Dedifferentiated amniotic fluid mesenchymal stem cell (primary cell): ENCODE results near the gene PRKACB.

Experiments
- DNase-seq: peaks from one replicate; pipeline ENCODE4 v3.0.0-alpha.2; 2016; ENCODE audit errors: extremely low spot score

The PRKACB gene

GRCh38 chr1:84156210-84156621, 12.1 kb downstream of the PRKACB start:
- peak; percentile 58 for DNase-seq

- no peak for DNase-seq
These were observed 15.6 kb downstream of the PRKACB start for GRCh38 chr1:84159533-84160240.

DNA sequence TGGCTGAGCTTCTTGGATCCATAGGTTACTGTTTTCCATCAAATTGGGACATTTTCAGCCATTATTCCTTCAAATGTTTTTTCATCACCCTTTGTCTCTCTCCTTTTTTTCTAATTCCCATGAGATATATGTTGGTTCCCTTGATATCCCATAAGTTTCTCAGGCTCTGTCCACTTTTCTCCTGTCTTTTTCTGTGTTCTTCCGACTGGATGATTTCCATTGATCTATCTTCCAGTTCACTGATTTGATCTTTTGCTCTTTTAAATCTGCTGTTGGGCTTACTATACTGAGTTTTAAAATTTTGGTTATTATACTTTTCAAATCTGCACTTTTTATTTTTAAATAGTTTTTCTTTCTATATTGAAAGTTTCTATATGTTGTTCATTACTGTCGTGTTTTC, 18.2 kb downstream of the PRKACB start:
- no peak for DNase-seq

DNA sequence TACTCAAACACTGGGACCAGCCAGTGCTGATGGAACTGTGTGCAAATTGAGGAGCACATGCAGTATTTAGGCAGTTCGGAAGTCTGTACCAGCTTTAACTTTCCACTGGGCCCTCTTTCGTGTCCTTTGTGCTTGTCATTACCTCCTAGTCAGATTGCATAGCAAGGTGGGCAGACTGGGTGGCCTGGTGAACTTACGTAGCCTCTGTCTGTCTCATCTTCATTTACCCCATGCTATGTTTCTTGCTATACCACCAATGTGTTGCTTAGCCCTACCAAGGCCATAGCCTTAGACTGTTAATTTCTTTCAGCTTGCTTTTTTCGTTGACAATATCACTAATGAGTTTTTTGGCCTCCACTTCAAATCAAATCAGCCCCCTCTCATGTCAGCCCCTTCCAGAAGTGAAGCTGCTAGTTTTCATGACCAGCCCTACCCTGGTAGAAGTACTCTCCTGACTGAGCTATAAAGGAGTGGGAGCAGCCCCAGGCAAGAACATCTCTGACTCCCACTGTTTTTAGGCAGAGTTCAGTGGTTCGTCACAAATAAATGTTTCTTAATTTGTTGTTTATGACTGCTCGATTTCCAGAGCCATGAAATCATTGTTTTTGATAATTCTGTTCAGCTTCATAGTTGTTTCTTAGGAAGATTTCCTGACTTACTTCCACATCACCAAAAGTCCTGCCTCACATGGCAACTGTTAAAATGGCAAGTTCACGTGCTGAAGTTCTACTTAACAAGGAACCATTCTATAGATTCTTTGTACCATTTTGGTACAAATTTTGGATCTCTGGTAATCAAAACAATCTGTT, 19.3 kb downstream of the PRKACB start:
- no peak for DNase-seq

- peak; percentile 38 for DNase-seq
These were observed 20.1 kb downstream of the PRKACB start for GRCh38 chr1:84164161-84164560.

DNA sequence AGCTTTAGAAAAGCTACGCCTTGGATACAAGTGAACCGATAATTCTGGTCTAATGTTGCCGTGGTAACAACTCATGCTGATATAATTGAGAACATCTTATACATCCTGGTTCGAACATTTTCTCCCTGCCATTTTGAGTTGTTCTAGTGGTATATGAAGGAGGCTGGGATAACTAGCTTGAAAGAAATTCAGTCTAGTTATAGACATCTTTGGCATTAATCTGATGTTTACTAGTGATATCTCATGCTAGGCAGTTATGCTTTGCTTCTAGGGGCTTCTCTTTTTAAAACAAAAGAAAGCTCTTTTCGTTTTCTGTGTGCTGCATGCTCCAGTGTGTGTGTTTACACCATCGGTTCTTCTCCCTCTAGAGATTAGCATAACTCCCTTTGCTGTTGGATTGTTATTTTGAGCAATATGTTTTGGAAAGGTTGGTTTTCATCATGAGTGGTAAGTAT, 20.5 kb downstream of the PRKACB start:
- peak; percentile 19 for DNase-seq

- no peak for DNase-seq
These were observed 21.5 kb downstream of the PRKACB start for GRCh38 chr1:84165601-84166000.

GRCh38 chr1:84166797-84167196, 22.7 kb downstream of the PRKACB start:
- DNase-seq: no peak

DNA sequence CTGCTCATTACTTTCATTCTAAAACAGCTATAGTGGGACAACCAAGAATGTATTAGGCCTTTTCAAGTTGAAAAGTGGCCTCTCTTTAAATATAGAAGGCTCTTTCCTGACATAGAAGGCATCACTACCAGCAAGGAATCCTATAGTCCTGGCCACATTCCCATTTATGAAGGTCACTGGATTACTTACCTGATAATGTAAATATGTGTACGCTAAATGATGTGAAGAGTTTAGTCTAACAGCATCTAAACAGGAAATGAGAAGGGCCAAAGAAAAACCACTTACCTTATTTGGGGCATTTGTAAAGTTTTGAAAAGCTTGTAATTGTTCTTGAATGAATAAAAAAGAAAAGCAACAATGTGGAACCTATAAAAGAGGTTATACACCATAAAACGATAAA, 24.7 kb downstream of the PRKACB start:
- no peak for DNase-seq

- no peak for DNase-seq
These were observed 26.1 kb downstream of the PRKACB start for GRCh38 chr1:84170171-84170570.

- no peak for DNase-seq
These were observed 27.4 kb downstream of the PRKACB start for GRCh38 chr1:84171481-84171880.

DNA sequence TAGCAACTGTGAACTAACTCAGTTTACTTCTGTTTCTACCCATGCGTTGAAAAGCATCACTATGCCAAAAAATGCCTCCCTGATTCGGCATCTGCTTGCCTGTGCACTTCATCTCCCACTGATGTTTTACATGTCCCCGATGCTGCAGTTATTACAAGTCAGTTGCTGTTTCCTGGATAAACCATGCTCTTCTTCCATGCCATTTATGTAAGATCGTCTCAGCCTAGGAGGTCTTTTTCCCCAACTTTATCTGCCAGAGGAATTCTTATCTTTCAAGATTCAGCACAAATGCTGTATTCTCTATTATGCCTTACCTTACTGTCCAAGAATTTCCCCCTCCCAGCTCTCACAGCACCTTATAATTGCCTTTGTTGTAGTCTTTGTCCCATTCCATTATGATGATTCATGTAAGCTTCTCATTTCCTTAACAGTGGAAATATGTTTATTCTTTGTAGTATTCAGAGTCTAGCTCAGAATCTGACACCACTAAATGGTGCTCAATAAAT, 30.0 kb downstream of the PRKACB start:
- DNase-seq: no peak

DNA sequence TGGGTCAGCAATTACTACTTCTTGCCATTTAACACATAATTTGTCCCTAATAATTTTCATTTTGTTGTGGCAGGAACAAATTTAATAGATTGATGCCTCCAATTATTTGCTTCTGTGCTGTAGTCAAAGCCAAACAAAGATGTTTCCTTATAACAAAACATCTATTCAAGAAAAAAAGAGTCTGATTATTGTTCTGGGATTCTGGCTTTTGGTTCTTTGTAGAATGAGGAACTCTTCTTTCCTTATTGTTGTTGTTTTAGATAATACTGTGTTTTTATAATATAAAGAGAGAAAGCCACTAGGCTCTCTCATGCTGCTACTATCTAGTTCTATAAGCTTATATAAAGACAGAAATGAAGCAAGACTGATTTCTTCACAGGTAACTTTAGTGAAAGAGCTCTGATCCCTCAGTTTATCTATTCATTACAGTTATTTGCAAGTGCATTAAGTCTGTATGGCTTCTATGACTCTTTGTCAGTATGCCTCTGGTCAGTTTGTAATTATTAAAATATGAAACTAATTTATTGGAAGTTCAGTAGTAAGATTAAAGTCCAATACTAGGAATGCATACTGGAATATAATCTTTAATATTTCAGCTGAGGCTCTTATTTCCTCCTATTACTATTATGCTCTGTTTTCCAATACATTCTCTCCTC, 37.4 kb downstream of the PRKACB start:
- DNase-seq: no peak

DNA sequence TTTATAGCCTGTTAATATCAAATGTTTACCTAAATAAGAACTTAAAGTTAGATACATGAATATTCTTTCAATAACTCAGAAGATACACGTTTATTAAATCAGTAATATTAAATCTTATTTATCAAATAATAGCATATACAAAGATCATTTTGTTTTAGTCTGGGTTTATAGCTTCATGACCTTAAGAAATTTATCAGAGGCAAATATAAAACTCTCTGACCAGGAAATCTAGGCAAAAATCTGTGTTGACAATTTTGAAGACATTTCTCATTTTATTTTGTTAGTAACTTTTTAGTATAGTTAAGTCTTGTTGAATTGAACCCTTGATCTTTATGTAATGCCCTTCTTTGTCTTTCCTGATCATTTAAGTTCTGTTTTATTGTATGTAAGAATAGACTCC, 46.4 kb downstream of the PRKACB start:
- no peak for DNase-seq

DNA sequence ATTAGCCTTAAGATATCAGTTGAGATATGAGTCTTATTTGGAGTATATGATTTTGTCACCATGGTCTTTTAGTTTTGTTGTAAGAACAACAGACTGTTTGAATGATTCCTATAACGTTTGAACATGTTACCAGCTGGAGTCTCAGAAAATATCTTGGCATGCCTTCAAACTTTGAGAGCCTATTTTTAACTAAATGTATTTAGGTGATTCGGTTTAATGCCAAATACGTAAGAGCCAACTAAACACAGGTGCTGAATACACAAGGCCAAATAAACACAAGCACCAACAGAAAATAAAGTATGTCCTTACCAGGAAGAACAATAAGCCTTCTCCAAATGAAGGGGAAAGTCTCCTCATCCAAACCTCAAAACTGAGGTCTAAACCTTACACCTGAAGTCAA, 48.6 kb downstream of the PRKACB start:
- DNase-seq: no peak

- DNase-seq: no peak
These were observed 54.8 kb downstream of the PRKACB start for GRCh38 chr1:84198832-84199231.

DNA sequence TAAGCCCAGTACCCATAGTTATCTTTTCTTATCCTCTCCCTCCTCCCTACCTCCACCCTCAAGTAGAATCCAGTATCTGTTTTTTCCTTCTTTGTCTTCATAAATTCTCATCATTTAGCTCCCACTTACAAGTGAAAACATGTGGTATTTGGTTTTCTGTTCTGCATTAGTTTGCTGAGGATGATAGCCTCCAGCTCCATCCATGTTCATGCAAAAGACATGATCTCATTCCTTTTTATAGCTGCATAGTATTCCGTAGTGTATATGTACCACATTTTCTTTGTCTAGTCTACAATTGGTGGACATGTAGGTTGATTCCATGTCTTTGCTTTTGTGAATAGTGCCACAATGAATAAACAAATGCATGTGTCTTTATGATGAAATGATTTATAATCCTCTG, 55.2 kb downstream of the PRKACB start:
- no peak for DNase-seq

DNA sequence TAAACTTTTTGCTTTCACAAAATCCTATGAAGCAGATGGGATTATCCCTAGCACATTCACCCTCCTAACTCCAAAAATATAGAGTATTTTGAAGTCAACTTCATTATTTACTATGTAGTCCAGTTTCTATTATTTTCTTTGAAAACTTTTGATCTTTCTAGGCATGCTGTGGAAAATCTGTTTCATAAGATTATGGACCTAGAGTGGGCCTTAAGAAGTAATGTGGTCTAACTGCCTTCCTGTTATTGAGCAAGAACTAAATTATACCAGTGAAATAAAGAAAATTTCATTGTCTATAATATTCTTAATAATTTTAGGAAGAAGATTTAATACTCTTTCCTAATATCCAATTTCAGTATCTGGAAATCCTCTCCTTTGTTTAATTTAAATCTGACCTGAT, 58.1 kb downstream of the PRKACB start:
- no peak for DNase-seq

- no peak for DNase-seq
These were observed 62.3 kb downstream of the PRKACB start for GRCh38 chr1:84206375-84206774.

GRCh38 chr1:84208935-84209334, 64.9 kb downstream of the PRKACB start:
- no peak for DNase-seq

DNA sequence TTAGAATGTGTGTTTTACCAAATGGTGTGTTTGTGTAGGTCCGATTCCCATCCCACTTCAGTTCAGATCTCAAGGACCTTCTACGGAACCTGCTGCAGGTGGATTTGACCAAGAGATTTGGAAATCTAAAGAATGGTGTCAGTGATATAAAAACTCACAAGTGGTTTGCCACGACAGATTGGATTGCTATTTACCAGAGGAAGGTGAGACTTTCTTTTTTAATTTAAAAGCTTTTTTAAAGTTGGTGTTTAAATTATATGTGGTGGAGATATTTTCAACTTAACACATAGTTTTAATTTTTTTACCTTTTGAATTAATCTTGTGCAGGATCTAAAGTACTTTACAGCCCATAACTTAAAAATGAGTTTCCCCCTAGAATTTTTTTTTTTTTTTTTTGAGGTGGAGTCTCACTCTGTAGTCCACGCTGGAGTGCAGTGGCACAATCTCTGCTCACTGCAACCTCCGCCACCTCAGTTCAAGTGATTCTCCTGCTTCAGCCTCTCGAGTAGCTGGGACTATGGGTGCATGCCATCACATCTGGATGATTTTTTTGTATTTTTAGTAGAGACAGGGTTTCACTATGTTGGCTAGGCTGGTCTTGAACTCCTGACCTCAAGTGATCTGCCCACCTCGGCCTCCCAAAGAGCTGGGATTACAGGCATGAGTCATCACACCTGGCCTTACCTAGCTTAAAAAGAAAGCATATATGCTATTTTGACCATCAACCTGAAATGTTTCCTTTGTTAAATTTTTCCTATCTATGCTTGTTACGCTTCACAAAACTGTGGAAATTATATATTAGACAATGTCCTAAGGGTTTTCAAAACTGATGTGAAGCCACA, 70.3 kb downstream of the PRKACB start:
- no peak for DNase-seq

DNA sequence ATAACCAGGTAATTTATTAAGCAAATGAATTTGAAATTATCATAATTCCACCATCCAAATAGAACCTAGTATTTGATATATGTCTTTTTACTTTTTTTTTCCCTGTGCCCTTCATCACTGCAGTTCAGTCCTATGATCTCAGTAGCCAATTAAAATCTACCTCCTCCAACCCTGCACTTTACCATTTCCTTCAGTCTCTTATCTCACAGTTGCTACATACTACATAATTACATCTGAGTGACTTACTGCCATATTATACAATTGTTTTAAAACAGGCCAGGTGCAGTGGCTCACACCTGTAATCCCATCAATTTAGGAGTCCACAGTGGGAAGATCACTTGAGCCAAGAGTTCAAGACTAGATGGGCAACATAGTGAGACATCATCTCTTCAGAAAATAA, 73.2 kb downstream of the PRKACB start:
- DNase-seq: no peak
